NCI-H1092 (cell line): Measurements from ENCODE around the gene OSBPL8.
"Not testable (repeated sequence)": the region's sequence is repeated elsewhere in the genome, so short reads cannot be mapped to it uniquely, and the experiment has no call there.

Experiments used
- DNase-seq: peaks from one replicate; lab custom pipeline; 2025; lab: John Stamatoyannopoulos, UW

Gene OSBPL8

GRCh38 chr12:76529226-76529918 is 30.2 kb downstream of the OSBPL8 start:
- DNase-seq = no peak

GRCh38 chr12:76523408-76523807 is 36.2 kb downstream of the OSBPL8 start:
- no peak for DNase-seq

DNA sequence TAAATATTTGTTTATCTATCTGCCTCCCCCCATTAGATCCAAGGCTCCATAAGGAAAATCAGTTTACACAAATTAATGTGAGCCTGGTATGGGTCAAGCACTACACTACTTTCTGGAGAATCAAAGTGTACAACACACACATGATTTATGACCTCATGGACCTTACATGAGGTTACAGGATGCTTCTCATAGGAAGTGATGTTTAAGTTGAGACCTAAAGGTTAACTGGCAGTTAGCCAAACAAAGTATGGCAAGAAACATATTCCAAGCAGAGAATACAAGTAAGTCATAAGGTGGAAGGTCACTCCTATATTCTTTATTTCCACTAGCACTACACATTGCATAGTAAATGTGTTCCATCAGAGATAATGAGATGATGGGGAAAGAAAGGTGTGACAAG is 39.2 kb downstream of the OSBPL8 start:
- DNase-seq = no peak

DNA sequence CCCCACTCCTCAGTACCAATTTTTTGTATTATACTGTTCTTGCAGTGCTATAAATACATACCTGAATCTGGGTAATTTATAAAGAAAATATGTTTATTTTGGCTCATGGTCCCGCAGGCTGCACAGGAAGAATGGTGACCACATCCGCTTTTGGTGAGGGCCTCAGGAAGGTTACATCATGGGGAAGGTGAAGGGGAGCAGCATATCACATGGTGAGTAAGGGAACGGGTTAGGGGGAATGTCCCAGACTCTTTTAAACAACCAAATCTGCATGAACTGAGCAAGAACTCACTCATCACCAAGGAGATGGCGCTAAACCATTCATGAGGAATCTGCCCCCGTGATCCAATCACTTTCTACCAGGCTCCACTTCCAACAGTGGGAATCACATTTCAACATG is 40.0 kb downstream of the OSBPL8 start:
- DNase-seq = no peak

DNA sequence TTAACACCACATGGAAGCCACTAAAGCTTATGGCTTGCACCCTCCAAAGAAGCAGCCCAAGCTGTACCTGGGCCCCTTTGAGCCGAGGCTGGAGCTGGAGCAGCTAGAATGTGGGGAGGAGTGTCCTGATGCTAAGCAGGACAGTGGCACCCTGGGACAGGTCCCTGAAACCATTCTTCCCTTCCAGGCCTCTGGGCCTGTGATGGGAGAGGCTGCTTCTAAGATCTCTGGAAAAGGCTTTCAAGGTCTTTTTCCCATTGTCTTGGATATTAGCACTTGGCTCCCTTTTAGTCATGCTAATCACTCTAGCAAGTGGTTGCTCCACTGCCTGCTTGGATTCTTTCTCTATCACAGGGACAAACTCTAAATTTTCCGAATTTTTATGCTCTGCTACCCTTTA is 40.9 kb downstream of the OSBPL8 start:
- DNase-seq = no peak

GRCh38 chr12:76515271-76515670 is 44.3 kb downstream of the OSBPL8 start:
- DNase-seq = no peak

DNA sequence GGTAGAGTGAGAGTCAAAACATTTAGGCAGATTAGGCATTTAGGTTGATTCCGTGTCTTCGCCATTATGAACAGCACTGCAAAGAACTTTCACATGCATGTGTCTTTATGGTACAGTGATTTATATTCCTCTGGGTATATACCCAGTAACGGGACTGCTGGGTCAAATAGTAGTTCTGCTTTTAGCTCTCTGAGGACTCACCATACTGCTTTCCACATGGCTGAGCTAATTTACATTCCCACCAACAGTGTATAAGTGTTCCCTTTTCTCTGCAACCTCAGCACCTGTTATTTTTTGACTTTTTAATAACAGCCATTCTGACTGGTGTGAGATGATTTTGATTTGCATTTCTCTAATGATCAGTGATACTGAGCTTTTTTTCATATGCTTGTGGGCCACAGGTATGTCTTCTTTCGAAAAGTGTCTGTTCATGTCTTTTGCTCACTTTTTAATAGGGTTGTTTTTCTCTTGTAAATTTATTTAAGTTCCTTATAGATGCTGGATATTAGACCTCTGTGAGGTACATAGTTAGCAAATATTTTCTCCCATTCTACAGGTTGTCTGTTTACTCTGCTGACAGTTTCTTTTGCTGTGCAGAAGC is 48.4 kb downstream of the OSBPL8 start:
- DNase-seq = not testable (repeated sequence)

DNA sequence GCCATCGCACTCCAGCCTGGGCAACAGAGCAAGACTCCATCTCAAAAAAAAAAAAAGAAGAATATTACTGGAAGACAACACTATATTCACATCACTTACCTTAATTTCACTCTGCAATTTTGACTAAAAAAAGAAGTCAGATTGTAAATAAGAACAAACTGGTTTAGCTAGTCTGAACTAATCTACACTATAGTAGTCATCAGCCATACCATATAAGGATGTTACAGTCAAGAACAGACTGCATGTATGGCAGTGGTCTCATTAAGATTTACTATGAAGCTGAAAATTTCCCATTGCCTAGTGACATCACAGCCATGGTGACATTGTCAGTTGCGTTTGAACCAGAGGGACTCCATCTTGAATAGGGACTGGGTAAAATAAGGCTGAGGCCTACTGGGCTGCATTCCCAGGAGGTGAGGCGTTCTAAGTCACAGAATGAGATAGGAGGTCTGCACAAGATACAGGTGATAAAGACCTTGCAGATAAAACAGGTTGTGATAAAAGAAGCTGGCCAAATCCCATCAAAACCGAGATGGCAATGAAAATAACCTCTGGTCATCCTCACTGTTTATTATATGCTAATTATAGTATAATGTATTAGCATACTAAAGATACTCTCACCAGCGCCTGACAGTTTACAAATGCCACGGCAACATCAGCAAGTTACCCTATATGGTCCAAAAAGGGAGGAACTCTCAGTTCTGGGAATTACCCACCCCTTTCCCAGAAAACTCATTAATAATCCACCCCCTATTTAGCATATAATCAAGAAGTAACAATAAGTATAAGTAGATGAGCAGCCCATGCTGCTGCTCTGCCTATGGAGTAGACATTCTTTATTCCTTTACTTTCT is 51.2 kb downstream of the OSBPL8 start:
- no peak for DNase-seq

- DNase-seq = no peak
Observed at GRCh38 chr12:76506149-76506548, 53.4 kb downstream of the OSBPL8 start.

- no peak for DNase-seq
Observed at GRCh38 chr12:76505050-76505449, 54.5 kb downstream of the OSBPL8 start.

- DNase-seq = no peak
Observed at GRCh38 chr12:76504606-76505005, 55.0 kb downstream of the OSBPL8 start.

GRCh38 chr12:76503957-76504356 is 55.6 kb downstream of the OSBPL8 start:
- DNase-seq = no peak

GRCh38 chr12:76501390-76501789 is 58.2 kb downstream of the OSBPL8 start:
- DNase-seq = no peak

GRCh38 chr12:76499136-76499535 is 60.4 kb downstream of the OSBPL8 start:
- not testable (repeated sequence) for DNase-seq

GRCh38 chr12:76495556-76495955 is 64.0 kb downstream of the OSBPL8 start:
- DNase-seq = no peak

GRCh38 chr12:76491292-76491691 is 68.3 kb downstream of the OSBPL8 start:
- no peak for DNase-seq

GRCh38 chr12:76490763-76491162 is 68.8 kb downstream of the OSBPL8 start:
- DNase-seq = no peak

DNA sequence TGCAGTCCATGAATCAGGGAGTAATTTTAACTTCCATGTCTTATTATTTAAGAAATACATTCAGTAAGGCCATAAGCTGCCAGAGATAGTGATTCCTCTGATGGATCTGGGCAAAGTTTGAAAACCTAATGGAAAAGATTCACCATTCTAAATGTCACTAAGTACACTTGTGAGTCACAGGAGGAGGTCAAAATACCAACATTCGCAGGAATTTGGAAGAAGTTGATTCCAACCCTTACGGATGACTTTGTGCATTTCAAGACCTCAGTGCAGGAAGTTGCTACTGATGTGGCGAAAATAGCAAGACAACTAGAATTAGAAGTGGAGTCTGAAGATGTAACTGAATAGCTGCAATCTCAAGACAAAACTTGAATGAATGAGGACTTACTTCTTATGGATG is 69.8 kb downstream of the OSBPL8 start:
- DNase-seq = no peak

- DNase-seq = no peak
Observed at GRCh38 chr12:76486011-76486410, 73.6 kb downstream of the OSBPL8 start.

DNA sequence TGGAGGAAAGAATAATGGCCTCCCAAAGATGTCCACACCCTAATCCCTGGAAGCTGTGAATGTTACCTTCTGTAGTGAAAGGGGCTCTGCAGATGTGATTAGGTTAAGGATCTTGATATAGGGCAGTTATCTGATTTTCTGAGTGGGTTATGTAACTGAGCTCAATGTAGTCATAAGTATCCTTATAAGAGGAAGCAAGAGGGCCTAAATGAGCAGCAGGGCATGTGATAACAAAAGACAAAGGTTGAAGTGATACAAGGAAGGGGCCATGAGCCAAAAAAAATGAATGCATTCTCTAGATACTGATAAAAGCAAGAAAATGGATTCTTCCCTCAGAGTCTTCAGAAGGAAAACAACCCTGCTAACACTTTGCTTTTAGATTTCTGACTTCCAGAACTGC is 78.8 kb downstream of the OSBPL8 start:
- no peak for DNase-seq

- DNase-seq = no peak
Observed at GRCh38 chr12:76478045-76478444, 81.5 kb downstream of the OSBPL8 start.

DNA sequence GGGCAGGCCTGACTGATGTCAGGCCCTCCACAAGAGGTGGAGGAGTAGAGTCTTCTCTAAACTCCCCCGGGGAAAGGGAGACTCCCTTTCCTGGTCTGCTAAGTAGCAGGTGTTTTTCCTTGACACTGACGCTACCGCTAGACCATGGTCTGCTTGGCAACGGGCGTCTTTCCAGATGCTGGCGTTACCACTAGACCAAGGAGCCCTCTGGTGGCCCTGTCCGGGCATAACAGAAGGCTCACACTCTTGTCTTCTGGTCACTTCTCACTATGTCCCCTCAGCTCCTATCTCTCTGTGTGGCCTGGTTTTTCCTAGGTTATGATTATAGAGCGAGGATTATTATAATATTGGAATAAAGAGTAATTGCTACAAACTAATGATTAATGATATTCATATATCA is 86.7 kb downstream of the OSBPL8 start:
- DNase-seq = not testable (repeated sequence)

DNA sequence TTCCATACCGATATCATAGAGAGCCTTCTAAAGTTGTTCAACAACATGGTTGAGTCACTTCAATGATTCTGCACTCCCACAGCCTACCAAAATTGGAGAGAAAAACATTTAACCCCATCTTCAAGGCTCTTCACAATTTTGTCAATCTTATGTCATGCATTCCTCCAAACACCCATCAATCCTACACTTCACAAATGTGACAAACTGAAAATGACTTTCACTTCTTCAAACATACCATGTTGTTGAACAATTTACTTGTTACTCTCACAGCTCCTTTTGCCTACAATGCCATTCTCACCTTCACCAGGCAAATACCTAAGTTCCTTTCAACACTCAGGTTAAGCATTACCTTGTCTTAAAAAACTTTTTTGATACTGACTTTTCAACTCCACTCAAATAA is 88.0 kb downstream of the OSBPL8 start:
- no peak for DNase-seq
